Astrocyte of the spinal cord (primary cell): Measurements from ENCODE around the gene HDC.

Source experiments
- DNase-seq: peaks from one replicate; pipeline ENCODE4 v3.0.0; 2011; ENCODE audit warnings: low read depth, low spot score
- H3K4me3 ChIP-seq: 2 replicates; pipeline ENCODE4 v1.5.1; 2011; ENCODE audit warnings: low read depth, mild to moderate bottlenecking, low read length, moderate library complexity
- CTCF ChIP-seq: IDR thresholded peaks from 2 replicates; pipeline ENCODE4 v1.5.1; 2012; ENCODE audit warnings: low read depth, mild to moderate bottlenecking, low read length, inconsistent platforms
- in situ Hi-C: cut with HindIII; loops from 2 replicates; pipeline ENCODE4 v1.10.0; 2017; ENCODE audit warnings: low sequenced_read_pairs

Gene HDC

GRCh38 chr15:50241684-50242450 lies 23.7 kb downstream of the HDC start:
- in situ Hi-C loops = no loop called here
- H3K4me3 ChIP-seq = no peak overlapping the region
- DNase-seq = no peak
- no peak for TF ChIP-seq CTCF

- no peak overlapping the region for H3K4me3 ChIP-seq
- no peak for DNase-seq
- in situ Hi-C loops = no loop called here
- TF ChIP-seq CTCF = no peak
Measured at GRCh38 chr15:50238255-50238654, 27.3 kb downstream of the HDC start.

GRCh38 chr15:50236433-50236832 lies 29.1 kb downstream of the HDC start:
- H3K4me3 ChIP-seq = no peak overlapping the region
- no peak for TF ChIP-seq CTCF
- in situ Hi-C loops = no loop called here
- DNase-seq = no peak

- DNase-seq = no peak
- H3K4me3 ChIP-seq = no peak overlapping the region
- TF ChIP-seq CTCF = no peak
- in situ Hi-C loops = no loop called here
Measured at GRCh38 chr15:50235794-50236193, 29.7 kb downstream of the HDC start.

- in situ Hi-C loops = no loop called here
- DNase-seq = no peak
- no peak overlapping the region for H3K4me3 ChIP-seq
- no peak for TF ChIP-seq CTCF
Measured at GRCh38 chr15:50234764-50235163, 30.8 kb downstream of the HDC start.

GRCh38 chr15:50233192-50233736 lies 32.3 kb downstream of the HDC start:
- no peak overlapping the region for H3K4me3 ChIP-seq
- no peak for DNase-seq
- in situ Hi-C loops = no loop called here
- no peak for TF ChIP-seq CTCF
